GM19372 (cell line): Measurements from ENCODE around the gene RSAD2.

Experiments
- ATAC-seq: cut with Tn5 transposase; IDR thresholded peaks from one replicate; pipeline ENCODE4 v1.9.1; 2021; ENCODE audit warnings: mild to moderate bottlenecking, low read depth, moderate library complexity; ENCODE audit not compliant: unreplicated experiment

Gene RSAD2

GRCh38 chr2:6863792-6864191 is 13.8 kb upstream of the RSAD2 start:
- ATAC-seq = no peak

- ATAC-seq = no peak
Observed at GRCh38 chr2:6864231-6864754, 13.3 kb upstream of the RSAD2 start.

- peak; percentile 2 for ATAC-seq
Observed at GRCh38 chr2:6864923-6865345, 12.6 kb upstream of the RSAD2 start.

- peak; percentile 71 for ATAC-seq
Observed at GRCh38 chr2:6865346-6866274, 12.0 kb upstream of the RSAD2 start, which contains the start of gene CMPK2. CMPK2 (minus strand) TSS chr2:6865907; CDS start chr2:6865696, 211 bp downstream.

- peak; percentile 34 for ATAC-seq
Observed at GRCh38 chr2:6866275-6866671, 11.3 kb upstream of the RSAD2 start.

- no peak for ATAC-seq
Observed at GRCh38 chr2:6866982-6867381, 10.6 kb upstream of the RSAD2 start.

- no peak for ATAC-seq
Observed at GRCh38 chr2:6872394-6872793, 5.2 kb upstream of the RSAD2 start.

GRCh38 chr2:6874032-6874431 is 3.5 kb upstream of the RSAD2 start:
- no peak for ATAC-seq

- no peak for ATAC-seq
Observed at GRCh38 chr2:6876309-6876708, 1.3 kb upstream of the RSAD2 start.

GRCh38 chr2:6878549-6878948 is 972 bp downstream of the RSAD2 start:
- ATAC-seq = no peak

- ATAC-seq = no peak
Observed at GRCh38 chr2:6879011-6879410, 1.4 kb downstream of the RSAD2 start.

- no peak for ATAC-seq
Observed at GRCh38 chr2:6880200-6880733, 2.7 kb downstream of the RSAD2 start.

- no peak for ATAC-seq
Observed at GRCh38 chr2:6881046-6881445, 3.5 kb downstream of the RSAD2 start.

GRCh38 chr2:6881516-6881915 is 3.9 kb downstream of the RSAD2 start:
- ATAC-seq = no peak

- no peak for ATAC-seq
Observed at GRCh38 chr2:6883448-6884122, 6.0 kb downstream of the RSAD2 start.

GRCh38 chr2:6885551-6885950 is 8.0 kb downstream of the RSAD2 start:
- no peak for ATAC-seq

GRCh38 chr2:6885968-6886367 is 8.4 kb downstream of the RSAD2 start:
- no peak for ATAC-seq

- ATAC-seq = no peak
Observed at GRCh38 chr2:6887751-6888192, 10.2 kb downstream of the RSAD2 start.

- ATAC-seq = no peak
Observed at GRCh38 chr2:6888724-6889123, 11.1 kb downstream of the RSAD2 start.

GRCh38 chr2:6893876-6894482 is 16.4 kb downstream of the RSAD2 start:
- ATAC-seq = no peak
